Mesendoderm (in vitro differentiated cells): ENCODE data around the gene PPEF2.
A peak's percentile ranks its signal among the peaks of the same experiment; 100 is the strongest.

Source experiments
- DNase-seq: peaks from one replicate; pipeline ENCODE4 v3.0.0; 2013
- H2AK5ac ChIP-seq: 2 replicates; pipeline ENCODE4 v1.6.1; 2013; ENCODE audit warnings: low read length, inconsistent platforms
- H2BK120ac ChIP-seq: 2 replicates; pipeline ENCODE4 v1.6.1; 2013; ENCODE audit warnings: low read depth, mild to moderate bottlenecking, low read length, moderate library complexity, mixed read lengths
- H2BK15ac ChIP-seq: replicated peaks from 2 replicates; pipeline ENCODE4 v1.6.1; 2013; ENCODE audit warnings: low read depth, mild to moderate bottlenecking, moderate library complexity
- H2BK5ac ChIP-seq: 2 replicates; pipeline ENCODE4 v1.6.1; 2013; ENCODE audit warnings: low read length, inconsistent platforms
- H3K18ac ChIP-seq: 2 replicates; pipeline ENCODE4 v1.6.1; 2013; ENCODE audit warnings: mild to moderate bottlenecking, low read length, mixed read lengths
- H3K23ac ChIP-seq: one replicate; pipeline ENCODE4 v1.6.1; 2013; ENCODE audit warnings: low read length
- H3K27ac ChIP-seq: 2 replicates; pipeline ENCODE4 v1.5.1; 2013; ENCODE audit warnings: low read depth, mild to moderate bottlenecking, inconsistent platforms, low read length, moderate library complexity
- H3K27me3 ChIP-seq: 2 replicates; pipeline ENCODE4 v1.6.1; 2013; ENCODE audit warnings: low read length, control low read depth, mild to moderate bottlenecking, inconsistent platforms; ENCODE audit not compliant: insufficient read depth, poor library complexity
- H3K36me3 ChIP-seq: 2 replicates; pipeline ENCODE4 v1.6.1; 2013; ENCODE audit warnings: low read length, inconsistent platforms; ENCODE audit not compliant: control insufficient read depth, insufficient read depth
- H3K4ac ChIP-seq: one replicate; pipeline ENCODE4 v1.6.1; 2013; ENCODE audit warnings: low read depth, mild to moderate bottlenecking, low read length, moderate library complexity
- H3K4me1 ChIP-seq: 2 replicates; pipeline ENCODE4 v1.6.1; 2013; ENCODE audit warnings: low read depth, low read length, inconsistent platforms; ENCODE audit not compliant: control insufficient read depth
- H3K4me2 ChIP-seq: 2 replicates; pipeline ENCODE4 v1.6.1; 2013; ENCODE audit warnings: low read length
- H3K4me3 ChIP-seq: 2 replicates; pipeline ENCODE4 v1.5.1; 2013; ENCODE audit warnings: mild to moderate bottlenecking, low read length
- H3K56ac ChIP-seq: one replicate; pipeline ENCODE4 v1.6.1; 2013; ENCODE audit warnings: low read length
- H3K79me1 ChIP-seq: 2 replicates; pipeline ENCODE4 v1.6.1; 2013; ENCODE audit warnings: low read length, inconsistent platforms
- H3K79me2 ChIP-seq: 2 replicates; pipeline ENCODE4 v1.6.1; 2013; ENCODE audit warnings: mild to moderate bottlenecking, low read length; ENCODE audit not compliant: control insufficient read depth, insufficient read depth
- H3K9ac ChIP-seq: 2 replicates; pipeline ENCODE4 v1.6.1; 2013; ENCODE audit warnings: low read length, inconsistent platforms
- H4K5ac ChIP-seq: one replicate; pipeline ENCODE4 v1.6.1; 2013; ENCODE audit warnings: low read length
- H4K8ac ChIP-seq: one replicate; pipeline ENCODE4 v1.6.1; 2013; ENCODE audit warnings: low read depth, mild to moderate bottlenecking, control low read depth, low read length, moderate library complexity
- WGBS: extraction: QIAGEN DNeasy Blood & Tissue Kit; methylation state at CpG from one replicate; pipeline ENCODE4 v1.1.7; 2013; ENCODE audit warnings: low lambda C conversion rate, missing lambda C conversion rate; ENCODE audit not compliant: insufficient coverage; ENCODE audit errors: extremely low coverage; 5-methylcytosine and 5-hydroxymethylcytosine counted together

Gene PPEF2

DNA sequence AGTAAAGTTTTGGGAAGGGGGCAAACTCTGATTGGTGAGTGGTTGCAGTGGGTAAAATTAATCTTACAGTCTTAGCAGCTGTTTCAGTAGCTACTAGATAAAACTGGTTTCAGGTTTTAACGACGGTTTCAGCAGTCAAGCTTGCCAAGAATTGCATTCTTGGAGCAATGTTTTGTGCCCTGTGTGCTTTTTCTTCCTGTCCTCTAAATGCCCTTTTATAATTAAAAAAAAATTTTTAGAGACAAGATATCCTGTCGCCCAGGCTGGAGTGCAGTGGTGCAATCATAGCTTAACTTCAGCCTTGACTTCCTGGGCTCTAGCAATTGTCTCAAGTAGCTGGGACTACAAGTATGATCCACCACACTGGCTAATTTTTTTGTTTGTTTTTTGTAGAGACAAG is 6.3 kb upstream of the PPEF2 start:
- no peak overlapping the region for H3K9ac ChIP-seq
- DNase-seq: no peak
- H3K27ac ChIP-seq: no peak overlapping the region

DNA sequence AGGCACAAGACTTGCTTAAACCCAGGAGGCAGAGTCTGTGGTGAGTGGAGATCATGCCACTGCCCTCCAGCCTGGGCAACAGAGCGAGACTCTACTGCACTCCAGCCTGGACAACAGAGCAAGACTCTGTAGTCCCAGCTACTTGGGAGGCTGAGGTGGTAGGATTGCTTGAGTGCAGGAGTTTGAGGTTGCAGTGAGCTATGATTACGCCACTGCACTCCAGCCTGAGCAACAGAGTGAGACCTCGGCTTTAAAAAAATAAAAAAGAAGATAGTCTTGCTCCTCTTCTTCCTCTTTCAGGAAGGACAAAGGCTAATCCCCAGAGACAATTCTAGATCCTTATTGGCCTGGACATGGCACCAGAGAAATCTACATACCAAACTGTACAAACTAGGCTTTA is 5.7 kb upstream of the PPEF2 start:
- WGBS: no CpG with 5 or more reads among the region's 3 CpGs
- Histone ChIP-seq H3K9ac (no peak overlapping the region), H3K4me3 (no peak overlapping the region), H2BK15ac (no peak overlapping the region), H2AK5ac (no peak overlapping the region), H3K18ac (no peak overlapping the region), H4K8ac (no peak overlapping the region), H3K27me3 (no peaks in the 10 kb centered on the region), H3K4ac (no peak overlapping the region), H2BK120ac (no peak overlapping the region), H3K27ac (no peak overlapping the region), H3K23ac (no peak overlapping the region), H3K56ac (no peak overlapping the region), H3K4me2 (no peak overlapping the region), H2BK5ac (no peak overlapping the region), H4K5ac (no peak overlapping the region), H3K36me3 (no peaks in the 10 kb centered on the region), H3K79me1 (no peaks in the 10 kb centered on the region), H3K4me1 (no peaks in the 10 kb centered on the region), H3K79me2 (no peaks in the 10 kb centered on the region)
- DNase-seq: no peak

More for the DNA sequence above, 6.3 kb upstream of the PPEF2 start:
- Histone ChIP-seq H2BK15ac (no peak overlapping the region), H3K56ac (no peak overlapping the region), H2AK5ac (no peak overlapping the region), H3K79me2 (no peaks in the 10 kb centered on the region), H2BK5ac (no peak overlapping the region), H3K79me1 (no peaks in the 10 kb centered on the region), H3K36me3 (no peaks in the 10 kb centered on the region), H4K8ac (no peak overlapping the region), H3K27me3 (no peaks in the 10 kb centered on the region), H3K4me1 (no peaks in the 10 kb centered on the region), H3K18ac (no peak overlapping the region), H3K4me2 (no peak overlapping the region), H3K23ac (no peak overlapping the region), H2BK120ac (no peak overlapping the region), H3K4me3 (no peak overlapping the region), H3K4ac (no peak overlapping the region), H4K5ac (no peak overlapping the region)
- WGBS: no CpG with 5 or more reads among the region's 3 CpGs

DNA sequence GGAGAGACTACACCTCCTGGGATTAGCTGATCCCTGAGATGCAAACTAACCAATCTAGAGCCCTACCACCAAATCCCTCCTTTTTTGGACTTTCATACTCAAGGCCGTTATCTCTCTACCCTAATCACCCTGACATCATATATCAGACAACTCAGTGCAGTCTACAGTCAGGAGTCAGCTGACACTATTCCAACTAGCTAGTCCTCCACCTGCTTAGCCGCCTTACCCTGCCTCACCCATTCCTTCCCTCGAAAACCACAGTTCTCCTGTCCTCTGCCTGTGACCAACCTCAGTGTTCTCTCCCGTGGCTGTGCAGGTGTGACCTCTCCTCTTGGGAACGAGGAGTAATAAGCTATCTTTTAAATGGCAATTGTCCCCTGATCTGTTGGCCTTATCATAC is 1.8 kb upstream of the PPEF2 start:
- H2AK5ac ChIP-seq: no peak overlapping the region
- no peak overlapping the region for H2BK5ac ChIP-seq
- H3K56ac ChIP-seq: no peak overlapping the region
- no peaks in the 10 kb centered on the region for H3K79me1 ChIP-seq
- H2BK15ac ChIP-seq: no peak overlapping the region
- no peak overlapping the region for H3K23ac ChIP-seq
- no peak overlapping the region for H4K5ac ChIP-seq
- no peak overlapping the region for H4K8ac ChIP-seq
- H2BK120ac ChIP-seq: no peak overlapping the region
- H3K4me1 ChIP-seq: no peaks in the 10 kb centered on the region
- no peak overlapping the region for H3K18ac ChIP-seq
- no peaks in the 10 kb centered on the region for H3K36me3 ChIP-seq
- no peaks in the 10 kb centered on the region for H3K79me2 ChIP-seq
- no peak overlapping the region for H3K4me3 ChIP-seq
- no peaks in the 10 kb centered on the region for H3K27me3 ChIP-seq
- WGBS: no CpG with 5 or more reads among the region's 5 CpGs
- no peak overlapping the region for H3K9ac ChIP-seq
- no peak overlapping the region for H3K27ac ChIP-seq
- DNase-seq: no peak
- H3K4me2 ChIP-seq: no peak overlapping the region
- no peak overlapping the region for H3K4ac ChIP-seq

DNA sequence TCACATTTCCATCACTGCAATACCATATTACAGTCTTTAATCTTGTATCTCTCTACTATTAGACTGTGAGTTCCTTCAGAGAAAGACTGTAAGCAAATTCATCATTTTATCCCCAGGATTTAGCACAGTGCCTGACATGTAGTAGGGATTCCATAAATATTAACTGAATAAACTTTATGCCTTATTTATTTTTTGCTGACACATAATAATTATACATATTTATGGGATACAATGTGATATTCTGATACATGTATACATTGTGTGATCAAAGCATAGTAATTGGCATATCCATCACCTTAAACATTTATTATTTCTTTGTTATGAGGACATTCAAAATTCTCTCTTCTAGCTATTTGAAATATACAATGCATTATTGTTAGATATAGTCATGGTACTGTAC is 3.7 kb downstream of the PPEF2 start:
- H3K4me2 ChIP-seq: no peak overlapping the region
- H3K9ac ChIP-seq: no peak overlapping the region
- no peak overlapping the region for H3K27ac ChIP-seq
- H2BK15ac ChIP-seq: no peak overlapping the region
- H3K4ac ChIP-seq: no peak overlapping the region
- H4K8ac ChIP-seq: no peak overlapping the region
- H3K4me1 ChIP-seq: no peaks in the 10 kb centered on the region
- no peak overlapping the region for H2BK120ac ChIP-seq
- no peaks in the 10 kb centered on the region for H3K36me3 ChIP-seq
- no peak overlapping the region for H3K4me3 ChIP-seq
- DNase-seq: no peak
- no peak overlapping the region for H4K5ac ChIP-seq
- no peaks in the 10 kb centered on the region for H3K79me1 ChIP-seq
- H3K18ac ChIP-seq: no peak overlapping the region
- no peak overlapping the region for H2BK5ac ChIP-seq
- no peaks in the 10 kb centered on the region for H3K79me2 ChIP-seq
- H3K56ac ChIP-seq: no peak overlapping the region
- no peaks in the 10 kb centered on the region for H3K27me3 ChIP-seq
- no peak overlapping the region for H2AK5ac ChIP-seq
- no peak overlapping the region for H3K23ac ChIP-seq

DNA sequence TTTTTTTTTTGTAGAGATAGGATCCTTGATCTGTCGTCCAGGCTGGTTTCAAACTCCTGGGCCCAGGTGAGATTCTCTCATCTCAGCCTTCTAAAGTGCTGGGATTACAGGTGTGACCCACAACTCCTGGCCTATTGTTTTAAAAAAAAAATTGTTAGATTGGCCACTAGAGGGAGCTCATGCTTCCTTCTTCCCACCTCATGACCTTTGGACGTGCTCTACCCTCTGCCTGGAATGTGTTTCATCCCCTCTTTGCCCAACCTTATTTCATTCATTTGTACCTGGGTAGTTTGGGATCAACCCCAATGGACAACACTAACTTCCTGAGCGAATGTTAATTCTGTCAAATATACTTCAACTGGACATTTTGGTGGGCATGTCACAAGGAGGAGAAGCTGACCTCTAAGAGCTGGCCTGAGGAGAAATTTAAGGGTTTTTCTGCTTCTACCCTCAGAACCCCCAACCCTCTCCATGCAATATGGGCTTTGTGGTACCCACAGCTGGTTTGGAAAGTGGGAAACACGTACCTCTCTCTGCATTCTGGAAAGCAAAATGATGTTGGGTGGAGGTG is 6.4 kb downstream of the PPEF2 start:
- Histone ChIP-seq H3K79me1 (no peaks in the 10 kb centered on the region), H3K4me3 (no peak overlapping the region), H3K4ac (no peak overlapping the region), H3K27ac (no peak overlapping the region), H4K5ac (no peak overlapping the region), H3K4me1 (no peaks in the 10 kb centered on the region), H3K9ac (no peak overlapping the region), H3K4me2 (no peak overlapping the region), H3K79me2 (no peaks in the 10 kb centered on the region), H2BK5ac (no peak overlapping the region), H2BK15ac (no peak overlapping the region), H3K36me3 (no peaks in the 10 kb centered on the region), H3K18ac (no peak overlapping the region), H2AK5ac (no peak overlapping the region), H3K56ac (no peak overlapping the region), H3K27me3 (no peaks in the 10 kb centered on the region), H2BK120ac (no peak overlapping the region), H3K23ac (no peak overlapping the region), H4K8ac (no peak overlapping the region)
- peak; percentile 68 for DNase-seq
- no CpG with 5 or more reads among the region's 4 CpGs for WGBS

DNA sequence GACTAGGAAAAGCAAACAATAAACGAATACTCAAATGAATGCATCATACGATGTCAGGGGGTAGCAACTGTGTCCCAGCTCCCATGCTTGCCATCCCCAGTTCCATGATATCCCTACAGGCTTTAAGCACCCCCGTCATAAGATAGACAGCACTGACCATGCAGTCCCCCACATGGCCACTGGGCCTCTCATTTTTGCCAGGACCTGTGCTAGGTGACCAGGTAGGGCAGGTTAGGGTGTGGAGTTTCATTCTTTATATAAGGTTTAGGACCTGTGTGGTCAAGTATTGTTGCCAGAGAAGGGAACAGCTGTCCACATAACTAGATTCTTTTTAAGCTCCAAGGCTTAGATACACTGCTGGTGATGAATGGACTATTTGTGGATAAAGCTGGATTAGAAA is 9.7 kb downstream of the PPEF2 start:
- peak; percentile 48 for DNase-seq
- Histone ChIP-seq H3K18ac (no peak overlapping the region), H3K27me3 (no peaks in the 10 kb centered on the region), H3K79me1 (no peaks in the 10 kb centered on the region), H3K4me1 (no peaks in the 10 kb centered on the region), H2BK120ac (no peak overlapping the region), H3K4me3 (no peak overlapping the region), H3K4ac (no peak overlapping the region), H3K4me2 (no peak overlapping the region), H3K27ac (no peak overlapping the region), H4K5ac (no peak overlapping the region), H3K36me3 (no peaks in the 10 kb centered on the region), H2AK5ac (no peak overlapping the region), H4K8ac (no peak overlapping the region), H2BK15ac (no peak overlapping the region), H2BK5ac (no peak overlapping the region), H3K9ac (no peak overlapping the region), H3K23ac (no peak overlapping the region), H3K79me2 (no peaks in the 10 kb centered on the region), H3K56ac (no peak overlapping the region)
- WGBS: no CpG with 5 or more reads among the region's 3 CpGs
